Fibroblast of lung (primary cell): ENCODE data around the gene BTF3. TPM values are rescaled to one million over a fixed set of nuclear protein-coding genes. Genes with fewer than 3 reads are reported as not detected.
A peak's percentile ranks its signal among the peaks of the same experiment; 100 is the strongest.
"Not testable (repeated sequence)": the region's sequence is repeated elsewhere in the genome, so short reads cannot be mapped to it uniquely, and the experiment has no call there.

Experiments used
- DNase-seq, 2 donors: peaks; one replicate each; pipeline versions ENCODE4 v3.0.0 to v3.0.0-alpha.2; 2010; ENCODE audit warnings: low read depth in 2 of 2
- H2AFZ ChIP-seq: 2 replicates; pipeline ENCODE4 v1.5.1; 2012; ENCODE audit warnings: low read length, control low read depth, inconsistent platforms
- H3K27ac ChIP-seq: 2 replicates; pipeline ENCODE4 v1.5.1; 2011; ENCODE audit warnings: low read length, control low read depth; ENCODE audit not compliant: insufficient read depth
- H3K27me3 ChIP-seq: 2 replicates; pipeline ENCODE4 v1.5.1; 2011; ENCODE audit warnings: mild to moderate bottlenecking, low read length; ENCODE audit not compliant: control insufficient read depth, insufficient read depth
- H3K36me3 ChIP-seq: 2 replicates; pipeline ENCODE4 v1.5.1; 2011; ENCODE audit warnings: low read length; ENCODE audit not compliant: control insufficient read depth, insufficient read depth
- H3K4me1 ChIP-seq: 2 replicates; pipeline ENCODE4 v1.5.1; 2011; ENCODE audit warnings: low read length; ENCODE audit not compliant: control insufficient read depth, insufficient read depth; ENCODE audit errors: extremely low read depth
- H3K4me2 ChIP-seq: 2 replicates; pipeline ENCODE4 v1.5.1; 2011; ENCODE audit warnings: low read length, control low read depth; ENCODE audit not compliant: insufficient read depth; ENCODE audit errors: extremely low read depth
- H3K4me3 ChIP-seq, 4 experiments: fragments of 200-600 bp in 1 of 4; sonication (generic) in 1 of 4; replicated peaks in 1 of 4; 2 replicates each; pipeline ENCODE4 v1.5.1; 2011 to 2016; ENCODE audit warnings: low read length in 4 of 4, low read depth in 3 of 4, mild to moderate bottlenecking in 3 of 4, control low read depth in 2 of 4, inconsistent platforms in 1 of 4, mixed read lengths in 1 of 4; ENCODE audit not compliant: insufficient read depth in 1 of 4; ENCODE audit errors: control extremely low read depth in 1 of 4
- H3K79me2 ChIP-seq: 2 replicates; pipeline ENCODE4 v1.5.1; 2012; ENCODE audit warnings: mild to moderate bottlenecking, low read length, inconsistent platforms; ENCODE audit not compliant: control insufficient read depth, insufficient read depth
- H3K9ac ChIP-seq: 2 replicates; pipeline ENCODE4 v1.5.1; 2011; ENCODE audit warnings: mild to moderate bottlenecking, low read length, control low read depth; ENCODE audit not compliant: insufficient read depth
- H3K9me3 ChIP-seq: 2 replicates; pipeline ENCODE4 v1.5.1; 2012; ENCODE audit warnings: low read depth, low read length; ENCODE audit not compliant: control insufficient read depth, insufficient read depth
- H4K20me1 ChIP-seq: 2 replicates; pipeline ENCODE4 v1.5.1; 2011; ENCODE audit warnings: low read length; ENCODE audit not compliant: control insufficient read depth, insufficient read depth; ENCODE audit errors: extremely low read depth
- CTCF ChIP-seq, 2 donors: IDR thresholded peaks in 1 of 2; conservative IDR thresholded peaks in 1 of 2; 1 replicate in 1 of 2; 2 replicates in 1 of 2; pipeline ENCODE4 v1.5.1; 2011 to 2012; ENCODE audit warnings: low read length in 2 of 2, control low read depth in 1 of 2, inconsistent platforms in 1 of 2, low read depth in 1 of 2, mild to moderate bottlenecking in 1 of 2
- EZH2 ChIP-seq: IDR thresholded peaks from 2 replicates; pipeline ENCODE4 v1.5.1; 2012; ENCODE audit warnings: low read length, control low read depth, mild to moderate bottlenecking; ENCODE audit errors: missing control alignments
- polyA plus RNA-seq, 2 donors: library from polyadenylated mRNA; depleted of rRNA in 1 of 2; stranded (reverse) in 1 of 2; unstranded in 1 of 2; fragments of >200 nt; gene quantifications; 2 replicates each; pipeline ENCODE4 v1.2.1, GENCODE V29; 2011 to 2012; ENCODE audit warnings: missing spikeins in 1 of 2
- total RNA-seq: library from RNA; depleted of rRNA; stranded (reverse); fragments of >200 nt; gene quantifications from 2 replicates; pipeline ENCODE4 v1.2.1, GENCODE V29; 2014

BTF3 gene
- total and polyA plus RNA-seq, 2 donors (not counting 1 experiment from before 2014, with no cell fraction given) = 207 to 647 TPM

- no peak for TF ChIP-seq EZH2
- TF ChIP-seq CTCF (conservative IDR thresholded peaks at IDR 0.05 in 1 of 2, IDR thresholded peaks at IDR 0.05 in 1 of 2; ENCODE audit: low read depth in 1 of 2, low read length in 2 of 2) = no peak
- Histone ChIP-seq H3K9ac (no peak overlapping the region), H3K4me2 (no peak overlapping the region), H3K36me3 (no peaks in the 10 kb centered on the region), H2AFZ (no peak overlapping the region), H3K27ac (no peak overlapping the region), H3K4me1 (no peaks in the 10 kb centered on the region), H4K20me1 (no peaks in the 10 kb centered on the region), H3K9me3 (no peaks in the 10 kb centered on the region), H3K79me2 (no peaks in the 10 kb centered on the region), H3K27me3 (peaks cover 11% of the 10 kb centered on the region), H3K4me3 (no peak overlapping the region)
- DNase-seq = no peak
Observed at GRCh38 chr5:73460133-73460532, 38.1 kb upstream of the BTF3 start.

- Histone ChIP-seq H3K9me3 (no peaks in the 10 kb centered on the region), H3K4me3 (no peak overlapping the region), H3K4me1 (no peaks in the 10 kb centered on the region), H3K9ac (no peak overlapping the region), H3K79me2 (no peaks in the 10 kb centered on the region), H3K4me2 (no peak overlapping the region), H3K36me3 (no peaks in the 10 kb centered on the region), H3K27ac (no peak overlapping the region), H2AFZ (no peak overlapping the region), H4K20me1 (no peaks in the 10 kb centered on the region), H3K27me3 (peaks cover 17% of the 10 kb centered on the region)
- peak; percentile 75 to 85 for DNase-seq
- TF ChIP-seq CTCF (conservative IDR thresholded peaks at IDR 0.05 in 1 of 2, IDR thresholded peaks at IDR 0.05 in 1 of 2; ENCODE audit: low read depth in 1 of 2, low read length in 2 of 2) (no peak), EZH2 (no peak)
Observed at GRCh38 chr5:73464016-73464745, 34.1 kb upstream of the BTF3 start.

DNA sequence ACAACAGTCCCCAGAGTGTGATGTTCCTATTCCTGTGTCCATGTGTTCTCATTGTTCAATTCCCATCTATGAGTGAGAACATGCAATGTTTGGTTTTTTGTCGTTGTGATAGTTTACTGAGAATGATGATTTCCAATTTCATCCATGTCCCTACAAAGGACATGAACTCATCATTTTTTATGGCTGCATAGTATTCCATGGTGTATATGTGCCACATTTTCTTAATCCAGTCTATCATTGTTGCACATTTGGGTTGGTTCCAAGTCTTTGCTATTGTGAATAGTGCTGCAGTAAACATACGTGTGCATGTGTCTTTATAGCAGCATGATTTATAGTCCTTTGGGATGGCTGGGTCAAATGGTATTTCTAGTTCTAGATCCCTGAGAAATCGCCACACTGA, 29.6 kb upstream of the BTF3 start:
- H3K36me3 ChIP-seq, H3K9me3 ChIP-seq, H4K20me1 ChIP-seq, H3K27me3 ChIP-seq, H2AFZ ChIP-seq, H3K27ac ChIP-seq, H3K4me3 ChIP-seq, DNase-seq, H3K79me2 ChIP-seq, H3K4me1 ChIP-seq, H3K4me2 ChIP-seq, H3K9ac ChIP-seq: not testable (repeated sequence)
